GM21529 (cell line): ENCODE measurements around the gene CALML4.
"Not testable (repeated sequence)": the region's sequence is repeated elsewhere in the genome, so short reads cannot be mapped to it uniquely, and the experiment has no call there.

Source experiments
- ATAC-seq: cut with Tn5 transposase; IDR thresholded peaks from one replicate; pipeline ENCODE4 v1.9.1; 2021; ENCODE audit not compliant: unreplicated experiment

Gene CALML4

DNA sequence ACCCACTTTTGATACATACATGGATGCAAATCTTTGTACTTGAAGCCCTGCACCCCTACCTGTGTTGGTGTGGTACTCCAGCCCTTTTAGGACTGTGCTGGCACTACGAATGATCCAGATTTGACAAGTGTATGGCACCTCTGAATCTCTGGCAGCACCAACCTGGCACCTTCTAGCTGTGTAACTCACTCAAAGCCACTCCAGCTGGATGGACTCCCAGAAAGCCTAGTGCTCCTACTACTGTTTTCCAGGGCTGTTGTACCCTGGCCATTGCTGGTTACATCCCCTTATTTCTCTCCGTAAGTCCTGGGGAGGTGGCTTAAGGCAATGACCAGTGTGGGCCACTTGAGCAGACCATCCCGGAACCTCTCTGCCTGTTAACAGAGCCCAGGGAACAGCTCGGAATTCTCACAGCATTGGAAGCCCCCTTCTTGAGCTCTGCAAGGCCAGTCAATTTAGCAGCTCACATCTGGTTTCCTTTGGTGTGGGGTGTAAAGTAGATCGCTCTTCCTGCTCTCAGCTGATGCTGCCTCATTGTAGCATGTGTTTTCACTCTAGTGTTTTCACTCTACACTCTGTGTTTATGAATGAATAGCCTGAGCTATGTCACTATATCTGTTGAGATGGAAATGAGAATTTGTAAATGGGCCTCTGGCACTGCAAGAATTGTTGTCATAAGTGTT, 12.2 kb downstream of the CALML4 start:
- ATAC-seq: no peak

DNA sequence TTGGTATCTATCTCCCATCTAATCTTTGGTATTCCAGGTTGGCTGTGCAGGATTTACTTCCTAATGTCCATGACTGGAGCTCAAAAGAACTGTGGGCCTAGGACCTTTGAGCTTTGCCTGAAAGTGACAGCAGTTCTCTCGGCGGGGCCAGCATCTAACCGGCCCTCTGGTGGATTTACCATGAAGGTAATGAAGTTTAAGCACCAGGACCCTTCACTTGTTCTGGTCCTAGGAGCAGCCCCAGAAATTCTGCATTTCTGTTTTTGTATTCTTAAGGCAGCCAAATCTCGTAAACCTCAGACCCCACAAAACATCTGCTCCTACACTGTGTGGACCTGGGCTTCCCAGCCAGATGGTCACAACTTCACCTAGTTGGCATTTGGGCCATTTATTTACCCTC, 13.0 kb downstream of the CALML4 start:
- ATAC-seq: no peak

- ATAC-seq: no peak
Observed at GRCh38 chr15:68191555-68191954, 13.6 kb downstream of the CALML4 start.

- no peak for ATAC-seq
Observed at GRCh38 chr15:68190048-68190447, 15.1 kb downstream of the CALML4 start.

GRCh38 chr15:68188647-68189046, 16.5 kb downstream of the CALML4 start:
- no peak for ATAC-seq

- no peak for ATAC-seq
Observed at GRCh38 chr15:68187559-68187958, 17.6 kb downstream of the CALML4 start.

DNA sequence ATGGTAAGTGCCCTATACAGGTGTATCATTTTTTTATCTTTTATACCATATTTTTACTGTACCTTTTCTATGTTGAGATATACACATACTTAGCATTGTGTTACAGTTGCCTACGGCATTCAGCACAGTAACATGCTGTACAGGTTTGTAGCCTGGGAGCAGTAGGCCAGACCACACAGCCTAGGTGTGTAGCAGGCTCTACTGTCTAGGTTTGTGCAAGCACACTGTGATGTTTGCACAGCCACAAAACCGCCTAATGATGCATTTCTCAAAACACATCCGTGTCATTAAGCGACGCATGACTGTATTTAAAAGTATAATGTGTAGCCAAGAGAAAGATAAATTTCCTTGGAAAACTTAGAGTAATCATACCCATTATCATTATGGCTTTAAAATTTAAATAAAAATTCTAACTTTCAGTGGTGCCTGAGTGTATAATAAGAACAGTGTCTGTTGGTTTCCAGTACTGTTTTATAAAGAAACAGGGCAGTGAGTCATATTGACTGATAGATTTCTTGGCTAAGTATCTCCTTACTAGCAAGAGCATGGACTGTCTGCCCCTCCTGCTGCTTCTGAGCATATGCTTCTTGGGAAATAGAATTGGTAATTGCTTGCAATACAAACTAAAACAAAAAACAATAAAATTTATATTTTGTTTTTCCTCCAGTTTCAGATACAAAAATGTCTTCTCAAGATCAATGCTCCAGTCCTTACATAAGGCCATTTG, 18.3 kb downstream of the CALML4 start:
- ATAC-seq: no peak

- no peak for ATAC-seq
Observed at GRCh38 chr15:68184616-68185480, 20.3 kb downstream of the CALML4 start.

DNA sequence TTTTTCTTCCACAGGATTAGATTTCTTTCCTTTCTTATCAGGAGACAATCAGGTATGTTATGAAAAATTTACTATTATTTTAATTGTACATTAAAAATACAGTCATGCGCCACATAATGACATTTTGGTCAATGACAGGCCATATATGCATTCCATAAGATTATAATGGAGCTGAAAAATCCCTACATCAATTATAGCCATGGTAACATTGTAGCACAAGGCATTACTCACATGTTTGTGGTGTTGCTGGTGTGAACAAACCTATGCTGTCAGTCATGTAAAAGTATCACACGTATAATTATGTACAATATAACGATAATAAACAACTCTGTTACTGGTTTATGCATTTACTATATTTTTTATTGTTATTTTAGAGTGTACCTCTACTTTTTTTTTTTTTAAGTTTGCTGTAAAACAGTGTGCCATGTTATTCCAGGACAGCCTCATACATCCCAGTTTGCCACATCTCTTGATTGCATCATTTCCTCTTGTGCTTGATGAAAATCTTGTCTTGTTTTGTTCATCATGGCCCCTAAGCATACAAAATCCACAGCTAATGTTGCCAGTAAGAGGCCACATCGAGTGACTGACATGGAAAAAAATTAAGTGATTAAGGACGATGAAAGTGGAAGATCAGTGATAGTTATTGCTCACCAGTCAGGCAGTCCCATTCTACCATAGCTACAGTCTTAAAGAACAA, 21.4 kb downstream of the CALML4 start:
- no peak for ATAC-seq

- ATAC-seq: no peak
Observed at GRCh38 chr15:68177742-68178141, 27.4 kb downstream of the CALML4 start.

DNA sequence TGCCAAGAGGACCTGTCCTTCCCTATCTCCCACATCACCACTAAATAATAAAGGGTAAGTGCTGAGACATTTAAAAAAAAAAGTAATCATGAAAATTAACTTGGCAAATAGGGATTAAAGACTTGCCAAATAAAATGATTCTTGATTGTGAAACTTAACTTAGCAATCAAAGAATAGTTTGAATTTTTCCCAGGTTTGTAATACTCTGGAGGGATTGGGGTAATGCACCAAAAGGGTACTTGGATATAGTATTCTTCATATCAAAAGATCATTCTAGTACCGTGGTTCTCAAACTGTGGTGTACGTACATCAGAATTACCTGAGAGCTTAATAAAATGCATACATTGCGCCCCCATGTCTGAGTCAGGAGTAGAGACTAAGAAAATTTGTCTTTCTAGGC, 28.5 kb downstream of the CALML4 start:
- no peak for ATAC-seq

DNA sequence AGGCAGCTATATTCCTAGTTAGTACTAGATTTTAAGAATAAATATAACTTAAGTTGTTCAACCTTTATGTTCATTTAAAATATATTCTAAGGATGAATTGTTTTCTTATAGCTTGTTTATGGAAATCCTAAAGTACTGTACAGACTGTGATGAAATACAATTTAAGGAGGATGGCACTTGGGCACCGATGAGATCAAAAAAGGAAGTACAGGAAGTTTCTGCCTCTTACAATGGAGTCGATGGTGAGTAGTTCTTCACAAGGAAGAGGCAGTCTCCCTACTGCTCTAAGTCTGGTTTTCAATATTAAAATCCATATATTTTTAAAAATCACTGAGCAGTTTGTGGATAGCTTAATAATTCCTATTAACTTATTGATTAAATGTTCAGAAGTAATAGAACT, 29.6 kb downstream of the CALML4 start:
- ATAC-seq: no peak

DNA sequence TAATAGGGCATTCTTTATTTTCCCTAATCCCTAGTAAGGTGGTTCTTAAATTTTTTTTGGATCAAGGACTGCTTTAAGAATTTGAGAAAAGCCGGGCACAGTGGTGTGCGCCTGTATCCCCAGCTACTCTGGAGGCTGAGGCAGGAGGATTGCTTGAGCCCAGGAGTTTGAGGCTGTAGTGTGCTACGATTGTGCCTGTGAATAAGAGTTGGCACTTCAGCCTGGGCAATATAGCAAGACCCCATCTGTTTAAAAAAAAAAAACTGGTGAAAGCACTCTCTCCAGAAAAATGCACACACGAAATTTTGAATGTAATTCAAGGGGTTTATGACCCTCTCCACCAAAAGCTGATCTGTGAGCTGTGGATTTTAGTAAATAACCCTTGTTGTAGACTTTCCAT, 32.0 kb downstream of the CALML4 start:
- ATAC-seq: no peak

DNA sequence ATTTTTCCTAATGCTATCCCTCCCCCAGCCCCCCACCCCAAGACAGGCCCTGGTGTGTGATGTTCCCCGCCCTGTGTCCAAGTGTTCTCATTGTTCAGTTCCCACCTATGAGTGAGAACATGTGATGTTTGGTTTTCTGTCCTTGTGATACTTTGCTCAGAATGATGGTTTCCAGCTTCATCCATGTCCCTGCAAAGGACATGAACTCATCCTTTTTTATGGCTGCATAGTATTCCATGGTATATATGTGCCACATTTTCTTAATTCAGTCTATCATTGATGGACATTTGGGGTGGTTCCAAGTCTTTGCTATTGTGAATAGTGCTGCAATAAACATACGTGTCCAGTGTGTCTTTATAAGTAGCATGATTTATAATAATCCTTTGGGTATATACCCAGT, 33.1 kb downstream of the CALML4 start:
- ATAC-seq: not testable (repeated sequence)

DNA sequence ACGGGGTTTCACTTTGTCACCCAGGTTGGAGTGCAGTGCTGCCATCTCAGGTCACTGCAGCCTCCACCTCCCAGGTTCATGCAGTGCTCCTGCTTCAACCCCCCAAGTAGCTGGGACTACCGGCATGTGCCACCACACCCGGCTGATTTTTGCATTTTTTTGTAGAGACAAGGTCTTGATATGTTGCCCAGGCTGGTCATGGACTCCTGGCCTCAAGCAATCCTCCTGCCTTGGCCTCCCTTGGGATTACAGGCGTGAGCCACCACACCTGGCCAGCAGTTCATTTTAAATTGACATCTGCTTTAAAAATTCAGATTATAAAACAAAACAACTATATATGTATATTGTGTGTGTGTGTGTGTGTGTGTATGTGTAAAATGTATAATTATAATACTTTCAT, 38.3 kb downstream of the CALML4 start:
- no peak for ATAC-seq

GRCh38 chr15:68163191-68163590, 41.9 kb downstream of the CALML4 start:
- ATAC-seq: no peak

DNA sequence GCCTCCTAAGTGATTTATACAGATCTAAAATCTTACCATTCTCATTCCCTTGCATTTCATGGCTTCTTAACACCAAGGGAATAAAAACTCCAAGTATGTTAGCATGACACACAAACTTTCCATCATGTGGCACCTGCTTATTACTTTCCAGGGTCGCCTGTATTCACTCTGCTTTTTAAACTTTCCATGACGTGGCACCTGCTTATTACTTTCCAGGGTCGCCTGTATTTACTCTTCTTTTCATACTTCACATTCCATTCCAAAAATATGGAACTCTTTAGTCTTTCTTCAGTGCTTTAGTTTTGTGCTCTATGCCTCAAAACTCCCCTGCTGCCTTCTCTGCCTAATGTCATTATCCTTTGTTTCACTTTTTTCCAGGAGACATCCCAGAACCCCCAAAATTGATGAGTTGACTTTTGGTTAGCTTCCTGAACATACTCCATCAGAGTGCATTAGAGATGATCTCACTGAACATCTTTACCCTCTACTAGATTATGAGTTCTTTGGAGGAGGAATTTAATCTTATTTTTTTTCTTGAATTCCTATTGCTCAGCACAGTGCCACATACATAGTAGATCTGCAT, 47.0 kb downstream of the CALML4 start:
- no peak for ATAC-seq

- ATAC-seq: no peak
Observed at GRCh38 chr15:68157074-68157473, 48.1 kb downstream of the CALML4 start.

DNA sequence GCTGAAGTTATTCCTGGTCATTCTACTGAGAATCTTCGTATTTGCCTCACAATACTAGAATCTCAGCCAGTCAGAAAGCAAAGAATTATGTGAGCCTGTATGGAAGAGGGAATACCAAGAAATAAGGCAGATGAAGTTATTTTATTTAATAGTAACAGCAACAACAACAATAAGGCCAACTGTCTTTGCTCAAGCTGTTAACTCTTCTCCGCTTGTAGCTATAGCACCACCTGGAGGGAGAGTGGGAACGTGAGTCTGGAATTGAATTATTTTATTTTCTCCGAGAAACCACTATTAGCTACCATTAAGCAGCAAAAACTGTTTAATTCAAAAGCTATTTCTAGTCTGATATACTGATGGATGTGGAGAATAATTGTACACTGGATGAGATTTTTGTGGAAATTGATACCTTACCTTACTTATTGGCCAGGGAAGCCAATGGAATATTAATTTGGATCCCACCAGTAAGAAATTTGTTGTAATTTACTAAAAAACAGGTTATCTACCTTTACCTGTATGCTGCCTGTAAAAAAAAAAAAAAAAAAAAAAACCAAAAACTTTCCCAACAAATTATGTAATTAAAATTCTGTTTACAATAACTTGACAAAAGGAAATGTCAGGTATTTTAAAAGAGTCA, 50.1 kb downstream of the CALML4 start:
- no peak for ATAC-seq

GRCh38 chr15:68152342-68152741, 52.8 kb downstream of the CALML4 start:
- ATAC-seq: no peak
